Natural killer cell treated with Interleukin-12 subunit alpha and Interleukin-12 subunit beta and Interleukin-15 and Interleukin-18, amount 100 ng/mL, for 72 hours (primary cell): ENCODE data around the gene RBM14. TPM values are rescaled to one million over a fixed set of nuclear protein-coding genes. Genes with fewer than 3 reads are reported as not detected.

Source experiments
- ATAC-seq, 2 donors: fragments of 150-1000 bp; cut with Tn5 transposase in 1 of 2; sonication (Bioruptor Pico), chemical (Tn5 transposase) in 1 of 2; 2 replicates each; pipeline ENCODE4 v1.10.0; 2021
- DNase-seq: peaks from one replicate; pipeline ENCODE4 v3.0.0; 2022; ENCODE audit warnings: low spot score
- H3K27ac Mint-ChIP-seq, 2 donors: 1 replicate in 1 of 2; 2 replicates in 1 of 2; pipeline ENCODE4 v1.8.0; 2022; ENCODE audit warnings: mixed read lengths in 2 of 2, mild to moderate bottlenecking in 1 of 2, moderate library complexity in 1 of 2
- H3K27me3 Mint-ChIP-seq, 2 donors: 1 replicate in 1 of 2; 2 replicates in 1 of 2; pipeline ENCODE4 v1.8.0; 2022; ENCODE audit warnings: mixed read lengths in 2 of 2
- H3K36me3 Mint-ChIP-seq: one replicate; pipeline ENCODE4 v1.8.0; 2022; ENCODE audit warnings: mixed read lengths
- H3K4me1 Mint-ChIP-seq, 2 donors: 1 replicate in 1 of 2; 2 replicates in 1 of 2; pipeline ENCODE4 v1.8.0; 2022; ENCODE audit warnings: low read depth in 2 of 2, mixed read lengths in 2 of 2, mild to moderate bottlenecking in 1 of 2
- H3K4me3 Mint-ChIP-seq: one replicate; pipeline ENCODE4 v1.8.0; 2022; ENCODE audit warnings: mixed read lengths
- H3K9me3 Mint-ChIP-seq: 2 replicates; pipeline ENCODE4 v1.8.0; 2022; ENCODE audit warnings: mixed read lengths
- total RNA-seq, 2 donors: library from RNA; stranded (reverse); gene quantifications; one replicate each; pipeline ENCODE4 v1.2.3, GENCODE V29; 2022

The RBM14 gene
- total RNA-seq, 2 donors from 2014 or later: 122 to 201 TPM

DNA sequence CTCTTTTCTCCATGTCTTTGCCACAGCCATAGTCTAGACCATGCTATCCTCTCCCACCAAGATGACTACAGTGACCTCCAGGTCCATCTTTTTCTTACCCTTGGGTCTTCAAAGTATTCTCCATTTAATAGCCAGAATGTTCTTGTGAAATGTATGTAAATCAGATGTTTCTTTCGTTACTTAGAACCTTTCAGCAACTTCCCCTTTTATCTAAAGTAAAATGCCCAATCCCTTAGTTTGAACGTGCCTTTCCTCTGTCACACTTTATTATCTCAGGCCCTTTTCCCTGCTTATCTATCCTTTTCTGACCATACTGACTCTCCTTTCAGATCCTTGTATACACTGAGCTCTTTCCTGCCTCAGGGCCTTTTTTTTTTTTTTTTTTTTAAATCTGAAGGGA lies 43.3 kb downstream of the RBM14 start:
- no peaks in the 10 kb centered on the region for H3K9me3 Mint-ChIP-seq
- H3K27ac Mint-ChIP-seq: peak overlapping the region in 1 of 2 donors; percentile 7
- DNase-seq (no peak), ATAC-seq (no peak)
- H3K4me1 Mint-ChIP-seq: peaks cover 10 to 11% of the 10 kb centered on the region in 2 donors
- no peak overlapping the region for H3K4me3 Mint-ChIP-seq
- H3K27me3 Mint-ChIP-seq: no peaks in the 10 kb centered on the region
- H3K36me3 Mint-ChIP-seq: peaks cover 7% of the 10 kb centered on the region

DNA sequence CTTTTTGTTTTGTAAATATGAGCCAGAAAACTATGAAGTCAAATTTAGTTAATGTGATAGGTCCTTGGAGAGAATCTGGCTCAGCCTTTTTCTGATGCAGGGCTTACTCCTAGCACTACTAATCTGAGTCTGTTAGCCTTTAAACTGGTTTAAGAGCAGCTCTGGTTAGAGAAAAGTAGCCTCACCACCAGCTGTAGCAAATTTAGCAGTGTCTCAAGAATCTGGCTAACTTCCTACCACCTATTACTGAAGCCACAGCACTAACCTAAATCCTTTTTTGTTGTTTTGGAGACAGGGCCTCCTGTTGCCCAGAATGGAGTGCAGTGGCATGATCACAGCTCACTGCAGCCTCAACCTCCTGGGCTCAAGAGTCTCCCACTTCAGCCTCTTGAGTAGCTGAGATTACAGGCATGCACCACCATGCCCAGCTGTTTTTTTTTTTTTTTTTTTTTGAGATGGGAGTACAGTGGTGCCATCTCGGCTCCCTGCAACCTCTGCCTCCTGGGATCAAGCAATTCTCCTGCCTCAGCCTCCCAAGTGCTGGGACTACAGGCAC lies 47.4 kb downstream of the RBM14 start:
- Mint-ChIP-seq H3K27me3 (no peaks in the 10 kb centered on the region), H3K27ac (no peak overlapping the region), H3K4me1 (peaks cover 9 to 17% of the 10 kb centered on the region in 2 donors), H3K9me3 (no peaks in the 10 kb centered on the region), H3K36me3 (peaks cover 18% of the 10 kb centered on the region), H3K4me3 (no peak overlapping the region)
- ATAC-seq (no peak), DNase-seq (no peak)

DNA sequence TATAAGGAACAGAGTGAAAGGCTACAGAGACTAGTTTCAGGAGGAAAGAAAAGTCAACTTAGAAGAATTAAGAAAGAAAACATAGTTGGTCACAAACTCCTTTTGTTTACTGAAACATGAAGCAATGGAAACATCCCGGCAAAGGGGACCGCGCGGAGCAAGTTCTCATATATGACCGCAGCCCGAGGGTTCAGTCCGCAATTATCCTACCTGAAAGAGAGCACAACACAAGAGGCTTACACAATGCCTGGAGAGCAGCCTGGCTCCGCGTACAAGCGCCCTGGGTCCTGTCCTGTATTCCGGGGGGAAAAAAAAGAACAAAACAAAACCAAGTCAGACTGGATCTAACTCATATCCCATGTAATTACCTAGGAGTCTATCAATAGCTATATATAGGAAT lies 48.9 kb downstream of the RBM14 start:
- no peak overlapping the region for H3K4me3 Mint-ChIP-seq
- ATAC-seq (no peak), DNase-seq (no peak)
- H3K27ac Mint-ChIP-seq: peak overlapping the region in 1 of 2 donors; percentile 6
- no peaks in the 10 kb centered on the region for H3K9me3 Mint-ChIP-seq
- peaks cover 8 to 17% of the 10 kb centered on the region in 2 donors for H3K4me1 Mint-ChIP-seq
- H3K36me3 Mint-ChIP-seq: peaks cover 17% of the 10 kb centered on the region
- no peaks in the 10 kb centered on the region for H3K27me3 Mint-ChIP-seq

DNA sequence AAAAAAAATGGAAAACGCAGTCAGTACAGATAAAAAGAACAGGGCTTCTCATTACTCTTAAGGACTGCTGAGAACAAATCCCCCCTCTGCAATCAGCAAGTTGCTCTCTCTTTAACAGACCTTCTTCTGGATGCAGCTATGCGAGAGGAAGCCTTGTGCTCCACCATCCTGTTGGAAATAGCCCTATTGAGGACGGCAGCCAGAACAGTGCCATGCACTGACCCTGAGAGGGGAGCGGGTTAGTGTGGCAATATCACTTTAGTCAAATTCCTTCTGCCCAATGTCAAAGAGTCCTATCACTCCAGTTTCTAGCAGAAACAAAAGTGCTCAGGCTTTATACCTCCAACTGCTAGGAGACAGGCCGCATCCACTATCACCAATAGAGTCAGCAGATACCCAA lies 54.4 kb downstream of the RBM14 start:
- no peaks in the 10 kb centered on the region for H3K27me3 Mint-ChIP-seq
- no peak overlapping the region for H3K27ac Mint-ChIP-seq
- no peak for ATAC-seq
- H3K36me3 Mint-ChIP-seq: peaks cover 12% of the 10 kb centered on the region
- H3K4me3 Mint-ChIP-seq: no peak overlapping the region
- DNase-seq: no peak
- no peaks in the 10 kb centered on the region for H3K9me3 Mint-ChIP-seq
- peaks cover 18 to 24% of the 10 kb centered on the region in 2 donors for H3K4me1 Mint-ChIP-seq

DNA sequence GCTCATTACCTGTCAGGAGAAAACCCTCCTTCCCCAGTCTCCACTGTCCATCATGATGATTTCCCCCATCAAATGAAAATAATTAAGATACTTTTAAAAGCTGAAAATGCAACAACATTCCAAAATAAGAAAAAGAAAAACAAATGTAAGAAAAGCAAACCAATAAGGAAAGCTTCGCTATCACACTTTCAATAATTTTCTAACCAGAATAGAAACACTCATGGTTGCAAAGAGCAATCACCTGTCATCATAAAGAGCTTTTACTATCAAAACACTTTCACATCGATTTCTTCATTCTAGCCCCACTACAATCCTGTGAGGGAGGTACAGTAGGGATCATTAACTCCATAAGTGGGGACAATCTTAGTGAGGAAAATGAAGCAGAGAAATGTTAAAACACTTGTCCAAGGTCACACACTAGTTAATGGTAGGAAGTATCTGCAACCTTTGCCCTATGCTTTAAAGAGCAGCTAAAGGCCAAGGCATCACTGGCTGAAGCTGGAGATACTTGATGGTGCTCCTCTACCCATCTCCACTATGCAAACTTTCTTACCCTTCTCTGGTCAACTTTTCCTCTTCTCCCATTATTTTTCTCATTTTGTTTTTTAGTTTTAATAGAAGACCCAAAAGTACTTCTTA lies 58.7 kb downstream of the RBM14 start:
- ATAC-seq (no peak), DNase-seq (no peak)
- Mint-ChIP-seq H3K36me3 (peaks cover 6% of the 10 kb centered on the region), H3K27ac (no peak overlapping the region), H3K9me3 (no peaks in the 10 kb centered on the region), H3K4me3 (peak overlapping the region; percentile 11), H3K4me1 (peaks cover 32 to 37% of the 10 kb centered on the region in 2 donors), H3K27me3 (no peaks in the 10 kb centered on the region)

DNA sequence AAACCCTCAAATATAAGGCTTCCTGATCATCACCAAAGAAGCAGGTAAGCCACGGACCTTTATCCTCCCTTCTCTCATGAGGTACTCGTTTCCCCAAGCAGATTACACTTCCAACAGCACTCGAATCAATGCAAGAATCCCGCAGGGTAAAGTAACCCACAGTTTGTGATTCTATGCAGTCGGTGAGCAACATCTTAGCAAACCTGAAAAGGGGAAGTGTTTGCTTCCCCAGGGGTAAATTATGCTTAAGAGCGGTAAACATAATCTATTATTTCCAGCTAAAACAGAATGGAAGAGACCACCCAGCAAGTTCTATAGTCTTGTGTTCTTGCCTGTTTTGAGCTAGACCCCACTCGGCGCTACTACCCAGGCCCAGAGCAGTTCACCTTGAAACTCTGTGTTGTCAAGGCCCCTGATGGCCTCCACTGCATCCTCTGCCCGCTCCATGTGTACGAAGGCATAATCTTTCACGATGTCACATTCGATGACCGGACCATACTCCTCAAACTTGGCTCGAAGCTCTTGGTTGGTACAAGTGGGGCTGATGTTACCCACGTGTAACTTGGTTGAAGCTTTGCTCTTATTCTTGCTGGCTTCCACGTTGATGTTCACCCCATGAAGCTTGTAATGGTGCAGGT lies 60.0 kb downstream of the RBM14 start:
- peak overlapping the region; percentile 90 to 94 for H3K27ac Mint-ChIP-seq
- H3K9me3 Mint-ChIP-seq: no peaks in the 10 kb centered on the region
- H3K4me1 Mint-ChIP-seq: peaks cover 29 to 37% of the 10 kb centered on the region in 2 donors
- no peak for ATAC-seq
- peak overlapping the region; percentile 97 for H3K4me3 Mint-ChIP-seq
- DNase-seq: no peak
- peaks cover 6% of the 10 kb centered on the region for H3K36me3 Mint-ChIP-seq
- no peaks in the 10 kb centered on the region for H3K27me3 Mint-ChIP-seq

Other genes with a start within 250 kb of the RBM14 start
- 10 to 100 TPM in 1 of 2 donors, 1 to 10 TPM in 1; 2.4 to 13.6 TPM for gene SLC29A2, start 244.9 kb upstream of the RBM14 start, total RNA-seq
- not detected for gene NPAS4, start 195.6 kb upstream of the RBM14 start, total RNA-seq
- gene MRPL11, start 177.8 kb upstream of the RBM14 start, total RNA-seq: 100 to 1,000 TPM in 1 of 2 donors, 10 to 100 TPM in 1; 58.7 to 112 TPM
- gene PELI3, start 149.7 kb upstream of the RBM14 start, total RNA-seq: 1 to 10 TPM; 5.4 to 6.0 TPM
- gene DPP3, start 136.2 kb upstream of the RBM14 start, total RNA-seq: 100 to 1,000 TPM in 1 of 2 donors, 10 to 100 TPM in 1; 77.4 to 122 TPM
- gene BBS1, start 106.0 kb upstream of the RBM14 start, total RNA-seq: 10 to 100 TPM; 20.5 to 21.7 TPM
- gene ZDHHC24, start 70.6 kb upstream of the RBM14 start, total RNA-seq: 10 to 100 TPM; 15.9 to 19.5 TPM
- under 1 TPM; 0.12 to 0.73 TPM for gene ACTN3, start 69.7 kb upstream of the RBM14 start, total RNA-seq
- 1 to 10 TPM; 2.7 to 3.8 TPM for gene CTSF, start 48.0 kb upstream of the RBM14 start, total RNA-seq
- not detected for gene CCDC87, start 23.6 kb upstream of the RBM14 start, total RNA-seq
- 10 to 100 TPM; 29.0 to 31.0 TPM for gene CCS, start 23.4 kb upstream of the RBM14 start, total RNA-seq
- 100 to 1,000 TPM; 142 to 162 TPM for gene RBM4, start 22.1 kb downstream of the RBM14 start, total RNA-seq
- 10 to 100 TPM; 14.8 to 16.7 TPM for gene RBM4B, start 61.3 kb downstream of the RBM14 start, total RNA-seq
- under 1 TPM in 1 of 2 donors, not detected in 1; 0.93 TPM for gene SPTBN2, start 112.6 kb downstream of the RBM14 start, total RNA-seq
- gene RCE1, start 226.8 kb downstream of the RBM14 start, total RNA-seq: 10 to 100 TPM; 26.8 to 37.9 TPM
- gene LRFN4, start 240.4 kb downstream of the RBM14 start, total RNA-seq: 1 to 10 TPM; 1.4 to 7.9 TPM